Activated CD4-positive, CD25-positive, alpha-beta regulatory T cell treated with anti-CD3 and anti-CD28 coated beads, Interleukin-2, amount 50 U/mL, for 24 hours (primary cell): ENCODE measurements around the gene ZNF107.
A peak's percentile ranks its signal among the peaks of the same experiment; 100 is the strongest.

ENCODE experiments used
- ATAC-seq, 2 donors: fragments of 150-1000 bp; cut with Tn5 transposase; one replicate each; pipeline ENCODE4 v1.10.0; 2021; ENCODE audit warnings: mild to moderate bottlenecking in 1 of 2, moderate library complexity in 1 of 2

ZNF107 gene

GRCh38 chr7:64665980-64666662 is at the start of gene ZNF107:
ZNF107 (plus strand) TSS chr7:64666133; CDS start chr7:64666283, 150 bp downstream.
- peak; percentile 99 to 100 for ATAC-seq

GRCh38 chr7:64618785-64619456 is 47.0 kb upstream of the ZNF107 start:
- ATAC-seq, result no peak

- ATAC-seq, result no peak
These were observed 46.2 kb upstream of the ZNF107 start for GRCh38 chr7:64619705-64620104.

GRCh38 chr7:64621656-64622055 is 44.3 kb upstream of the ZNF107 start:
- ATAC-seq, result no peak

- no peak for ATAC-seq
These were observed 40.5 kb upstream of the ZNF107 start for GRCh38 chr7:64625114-64626082.

GRCh38 chr7:64626083-64626469 is 39.9 kb upstream of the ZNF107 start:
- ATAC-seq, result peak; percentile 41 to 54

GRCh38 chr7:64626557-64626956 is 39.4 kb upstream of the ZNF107 start:
- no peak for ATAC-seq

GRCh38 chr7:64628192-64628591 is 37.7 kb upstream of the ZNF107 start:
- ATAC-seq, result no peak

- no peak for ATAC-seq
These were observed 37.2 kb upstream of the ZNF107 start for GRCh38 chr7:64628721-64629120.

GRCh38 chr7:64630496-64630895 is 35.4 kb upstream of the ZNF107 start:
- peak in 1 of 2 donors; percentile 16 for ATAC-seq

- ATAC-seq, result no peak
These were observed 33.9 kb upstream of the ZNF107 start for GRCh38 chr7:64632029-64632428.

- ATAC-seq, result no peak
These were observed 32.5 kb upstream of the ZNF107 start for GRCh38 chr7:64633401-64633800.

GRCh38 chr7:64634406-64635062 is 31.4 kb upstream of the ZNF107 start:
- no peak for ATAC-seq

GRCh38 chr7:64636386-64636785 is 29.5 kb upstream of the ZNF107 start:
- no peak for ATAC-seq

GRCh38 chr7:64637521-64638445 is 28.1 kb upstream of the ZNF107 start:
- ATAC-seq, result no peak

- ATAC-seq, result no peak
These were observed 27.1 kb upstream of the ZNF107 start for GRCh38 chr7:64638822-64639221.

GRCh38 chr7:64639267-64640001 is 26.5 kb upstream of the ZNF107 start:
- ATAC-seq, result peak in 1 of 2 donors; percentile 25

GRCh38 chr7:64640504-64640903 is 25.4 kb upstream of the ZNF107 start:
- no peak for ATAC-seq

- no peak for ATAC-seq
These were observed 23.9 kb upstream of the ZNF107 start for GRCh38 chr7:64642046-64642445.

- no peak for ATAC-seq
These were observed 23.1 kb upstream of the ZNF107 start for GRCh38 chr7:64642875-64643274.

GRCh38 chr7:64643566-64643965 is 22.4 kb upstream of the ZNF107 start:
- no peak for ATAC-seq
